ENCODE measurements around the gene GNG12. TPM values are rescaled to one million over a fixed set of nuclear protein-coding genes. Genes with fewer than 3 reads are reported as not detected.

GNG12 gene
- total RNA-seq, 2 donors from 2014 or later: 0.32 to 0.34 TPM

DNA sequence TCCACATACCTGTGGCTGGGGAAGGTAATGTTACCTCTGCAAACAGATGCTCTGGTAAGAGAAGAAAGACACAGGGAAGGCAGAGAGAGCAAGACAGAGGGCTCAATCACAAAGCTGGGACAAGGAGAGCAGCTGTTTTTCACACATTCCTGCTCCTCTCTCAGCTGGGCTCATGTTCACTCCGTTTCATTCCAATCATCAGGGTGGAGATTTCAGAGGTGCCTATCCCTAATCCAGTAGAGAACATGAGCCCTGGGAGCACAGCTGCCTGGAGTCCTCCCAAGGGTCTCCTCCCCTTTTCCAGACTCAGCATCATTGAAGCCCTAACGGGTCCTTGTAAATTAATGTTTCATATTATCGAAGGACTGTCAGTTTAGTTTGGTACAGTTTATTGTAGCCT is 128.9 kb downstream of the GNG12 start:
- DNase-seq: no peak
- H3K4me1 Mint-ChIP-seq (ENCODE audit: low read depth): peaks cover 15% of the 10 kb centered on the region
- H3K4me3 Mint-ChIP-seq: no peak overlapping the region
- H3K9me3 Mint-ChIP-seq: no peaks in the 10 kb centered on the region
- no peak overlapping the region for H3K27ac Mint-ChIP-seq
- no peaks in the 10 kb centered on the region for H3K36me3 Mint-ChIP-seq (ENCODE audit: insufficient read depth in 2 of 2)
- no peaks in the 10 kb centered on the region for H3K27me3 Mint-ChIP-seq (ENCODE audit: low read depth)
- no peak for ATAC-seq (replicated peaks in 1 of 2)

DNA sequence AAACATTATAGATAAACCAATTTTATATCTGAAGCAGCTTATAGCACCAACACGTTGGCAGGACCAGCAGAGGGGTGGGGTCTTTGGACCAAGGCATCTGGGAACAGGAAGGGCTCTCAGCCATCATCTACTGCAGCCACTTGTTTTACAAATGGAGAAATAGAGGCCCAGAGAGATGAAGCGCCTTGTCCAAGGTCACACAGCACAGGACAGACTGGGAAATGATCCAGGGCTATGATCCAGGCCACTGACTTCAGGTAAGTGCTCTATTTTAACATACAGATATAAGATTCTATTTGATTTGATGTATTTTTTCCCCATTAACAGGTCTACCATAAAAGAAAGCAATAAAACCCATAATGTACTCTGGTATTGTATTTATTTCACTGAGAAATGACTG is 131.4 kb downstream of the GNG12 start:
- Mint-ChIP-seq H3K36me3 (ENCODE audit: insufficient read depth in 2 of 2) (no peaks in the 10 kb centered on the region), H3K9me3 (no peaks in the 10 kb centered on the region), H3K27me3 (ENCODE audit: low read depth) (no peaks in the 10 kb centered on the region), H3K4me1 (ENCODE audit: low read depth) (peaks cover 15% of the 10 kb centered on the region), H3K27ac (no peak overlapping the region), H3K4me3 (no peak overlapping the region)
- DNase-seq (no peak), ATAC-seq (replicated peaks in 1 of 2) (no peak)

DNA sequence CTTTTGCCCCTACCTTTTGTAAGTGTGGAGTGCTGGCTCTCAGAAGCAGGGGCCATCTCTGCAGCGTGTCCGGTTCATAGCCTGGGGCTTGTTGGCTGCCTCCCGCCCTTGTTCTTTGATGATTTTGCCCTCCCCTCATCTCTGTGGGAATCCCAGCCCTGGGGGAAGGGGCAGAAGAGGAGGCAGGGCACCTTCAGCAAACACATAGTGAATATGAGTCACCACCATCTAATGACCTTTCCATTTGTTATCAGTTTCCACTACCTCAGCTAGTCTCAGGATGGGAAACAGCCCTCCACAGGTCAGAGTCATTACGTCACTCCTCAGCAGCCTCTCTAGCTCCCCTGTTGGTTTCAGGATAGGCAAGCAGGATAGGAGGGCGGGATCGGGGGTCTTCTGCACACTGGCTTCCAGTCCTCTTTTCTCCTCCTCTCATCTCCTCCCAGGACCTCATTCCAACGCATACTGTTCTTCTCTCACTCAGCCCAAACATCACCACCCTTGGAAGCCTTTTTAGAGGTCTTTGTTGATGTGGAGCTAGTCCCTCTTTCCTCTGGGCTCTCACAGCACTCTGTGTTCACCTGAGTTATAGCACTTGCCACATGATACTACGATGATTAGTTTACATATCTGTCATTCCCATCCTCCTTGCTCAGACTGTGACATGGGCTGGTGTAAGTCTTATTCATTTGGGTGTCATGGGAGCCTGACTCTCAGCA is 132.4 kb downstream of the GNG12 start:
- DNase-seq (peak in 1 of 2 donors; percentile 20), ATAC-seq (replicated peaks in 1 of 2) (peak; percentile 77 to 87)
- H3K27ac Mint-ChIP-seq: no peak overlapping the region

DNA sequence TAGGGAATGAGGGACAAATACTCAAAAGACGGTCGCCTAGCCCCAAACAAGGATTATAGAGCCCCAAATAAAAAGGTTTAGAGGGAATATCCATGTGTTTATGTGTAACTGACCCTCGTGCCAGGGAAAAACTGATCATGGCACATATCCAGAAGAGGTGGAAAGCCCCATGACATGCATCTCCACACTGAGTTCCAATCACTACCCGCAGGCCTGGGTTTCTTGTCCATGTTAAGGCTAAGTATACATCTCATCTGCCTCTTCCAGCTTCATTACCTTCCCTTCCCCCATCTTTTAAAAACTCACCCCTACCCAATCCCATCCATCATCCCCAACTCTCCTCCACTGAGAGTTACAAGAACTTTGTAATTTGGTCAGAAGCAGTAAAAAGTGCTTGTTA is 133.0 kb downstream of the GNG12 start:
- no peaks in the 10 kb centered on the region for H3K36me3 Mint-ChIP-seq (ENCODE audit: insufficient read depth in 2 of 2)
- ATAC-seq (replicated peaks in 1 of 2) (no peak), DNase-seq (no peak)
- no peak overlapping the region for H3K4me3 Mint-ChIP-seq
- H3K9me3 Mint-ChIP-seq: no peaks in the 10 kb centered on the region
- no peak overlapping the region for H3K27ac Mint-ChIP-seq
- H3K4me1 Mint-ChIP-seq (ENCODE audit: low read depth): peaks cover 15% of the 10 kb centered on the region
- no peaks in the 10 kb centered on the region for H3K27me3 Mint-ChIP-seq (ENCODE audit: low read depth)

More for the DNA sequence above, 132.4 kb downstream of the GNG12 start:
- no peaks in the 10 kb centered on the region for H3K27me3 Mint-ChIP-seq (ENCODE audit: low read depth)
- no peaks in the 10 kb centered on the region for H3K36me3 Mint-ChIP-seq (ENCODE audit: insufficient read depth in 2 of 2)
- no peaks in the 10 kb centered on the region for H3K9me3 Mint-ChIP-seq
- no peak overlapping the region for H3K4me3 Mint-ChIP-seq
- peaks cover 15% of the 10 kb centered on the region for H3K4me1 Mint-ChIP-seq (ENCODE audit: low read depth)

DNA sequence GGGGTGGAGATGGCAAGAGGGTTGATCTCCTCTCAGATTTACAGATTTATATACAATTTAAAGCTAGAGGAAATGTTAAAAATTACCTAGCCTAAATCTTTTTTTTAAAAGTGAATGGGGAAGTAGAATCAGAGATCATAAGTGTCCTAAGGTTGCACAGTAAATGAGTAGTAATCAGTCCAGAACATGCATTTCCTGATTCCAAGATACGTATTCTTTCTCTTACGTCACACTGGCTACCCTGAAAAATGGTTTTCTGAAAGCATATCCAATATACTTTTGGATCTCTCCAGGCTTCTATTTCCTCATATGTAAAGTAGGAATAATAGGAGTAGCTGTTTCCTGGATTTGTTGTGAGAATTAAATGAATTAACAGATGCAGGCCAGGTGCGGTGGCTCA is 136.6 kb downstream of the GNG12 start:
- no peaks in the 10 kb centered on the region for H3K27me3 Mint-ChIP-seq (ENCODE audit: low read depth)
- no peak for DNase-seq
- H3K4me3 Mint-ChIP-seq: no peak overlapping the region
- no peak for ATAC-seq (replicated peaks in 1 of 2)
- H3K36me3 Mint-ChIP-seq (ENCODE audit: insufficient read depth in 2 of 2): no peaks in the 10 kb centered on the region
- peak overlapping the region; percentile 58 for H3K27ac Mint-ChIP-seq
- no peaks in the 10 kb centered on the region for H3K9me3 Mint-ChIP-seq
- peaks cover 15% of the 10 kb centered on the region for H3K4me1 Mint-ChIP-seq (ENCODE audit: low read depth)

DNA sequence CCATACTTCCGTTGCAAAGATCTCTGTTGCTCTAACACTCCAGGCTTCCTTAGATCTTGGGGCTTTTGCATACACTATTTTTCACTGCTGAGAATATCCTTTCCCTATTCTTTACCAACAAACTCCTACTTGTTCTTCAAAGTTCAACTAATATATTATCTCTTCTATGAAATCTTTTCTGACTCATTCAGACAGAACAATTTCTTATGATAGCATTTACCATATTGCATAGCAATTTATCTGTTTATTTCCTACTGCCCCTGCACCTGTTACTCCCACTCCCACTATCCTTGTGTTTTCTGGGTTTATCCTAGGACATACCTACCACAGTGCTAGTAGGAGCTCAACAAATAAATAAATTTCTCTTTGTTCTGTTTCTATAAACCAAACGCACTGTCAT is 137.3 kb downstream of the GNG12 start:
- Mint-ChIP-seq H3K27me3 (ENCODE audit: low read depth) (no peaks in the 10 kb centered on the region), H3K9me3 (no peaks in the 10 kb centered on the region), H3K4me3 (no peak overlapping the region), H3K36me3 (ENCODE audit: insufficient read depth in 2 of 2) (no peaks in the 10 kb centered on the region), H3K4me1 (ENCODE audit: low read depth) (peaks cover 9% of the 10 kb centered on the region), H3K27ac (peak overlapping the region; percentile 20)
- no peak for ATAC-seq (replicated peaks in 1 of 2)
- no peak for DNase-seq

DNA sequence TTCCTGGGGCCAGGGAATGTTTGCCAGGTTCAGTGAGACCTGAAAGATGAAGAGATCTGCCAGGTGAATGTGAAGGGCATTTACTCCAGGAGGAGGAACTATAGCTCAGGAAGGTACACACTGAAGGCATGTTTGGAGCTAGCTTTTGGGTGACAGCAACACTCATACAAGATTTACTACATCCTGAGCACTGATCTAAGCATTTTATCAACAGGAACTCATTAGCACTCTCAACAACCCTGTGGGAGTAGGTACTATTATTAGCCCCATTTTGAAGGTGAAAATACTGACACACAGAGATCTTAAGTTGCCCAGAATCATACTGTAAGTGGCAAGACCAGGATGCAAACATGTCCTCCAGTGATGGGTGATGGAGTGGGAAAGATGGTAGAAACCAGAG is 141.6 kb downstream of the GNG12 start:
- Mint-ChIP-seq H3K4me1 (ENCODE audit: low read depth) (peaks cover 15% of the 10 kb centered on the region), H3K4me3 (no peak overlapping the region), H3K36me3 (ENCODE audit: insufficient read depth in 2 of 2) (peaks cover 10 to 13% of the 10 kb centered on the region in 2 donors), H3K27ac (no peak overlapping the region), H3K27me3 (ENCODE audit: low read depth) (no peaks in the 10 kb centered on the region), H3K9me3 (no peaks in the 10 kb centered on the region)
- no peak for DNase-seq
- peak in 1 of 2 donors; percentile 6 for ATAC-seq (replicated peaks in 1 of 2)

DNA sequence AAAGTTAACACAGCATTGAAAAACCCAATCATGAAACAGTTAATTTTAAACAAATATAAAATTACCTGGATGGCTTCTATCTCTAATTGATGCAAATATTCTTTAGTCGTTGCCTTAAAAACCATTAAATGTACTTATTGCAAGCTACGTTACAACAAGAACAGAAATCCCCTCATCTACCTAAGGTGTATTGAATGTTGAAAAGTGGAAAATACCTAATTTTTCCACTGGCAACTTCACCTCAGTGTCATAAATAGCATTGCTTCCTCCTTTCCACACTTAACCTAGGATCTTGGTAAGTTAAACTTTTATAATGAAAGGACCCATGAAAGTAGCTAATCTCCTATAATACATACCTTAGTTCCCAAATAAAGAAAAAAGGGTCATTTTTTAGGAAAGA is 142.9 kb downstream of the GNG12 start:
- H3K27me3 Mint-ChIP-seq (ENCODE audit: low read depth): no peaks in the 10 kb centered on the region
- ATAC-seq (replicated peaks in 1 of 2) (no peak), DNase-seq (no peak)
- no peak overlapping the region for H3K4me3 Mint-ChIP-seq
- H3K9me3 Mint-ChIP-seq: no peaks in the 10 kb centered on the region
- H3K27ac Mint-ChIP-seq: no peak overlapping the region
- H3K36me3 Mint-ChIP-seq (ENCODE audit: insufficient read depth in 2 of 2): peaks cover 14 to 17% of the 10 kb centered on the region in 2 donors
- peaks cover 19% of the 10 kb centered on the region for H3K4me1 Mint-ChIP-seq (ENCODE audit: low read depth)

DNA sequence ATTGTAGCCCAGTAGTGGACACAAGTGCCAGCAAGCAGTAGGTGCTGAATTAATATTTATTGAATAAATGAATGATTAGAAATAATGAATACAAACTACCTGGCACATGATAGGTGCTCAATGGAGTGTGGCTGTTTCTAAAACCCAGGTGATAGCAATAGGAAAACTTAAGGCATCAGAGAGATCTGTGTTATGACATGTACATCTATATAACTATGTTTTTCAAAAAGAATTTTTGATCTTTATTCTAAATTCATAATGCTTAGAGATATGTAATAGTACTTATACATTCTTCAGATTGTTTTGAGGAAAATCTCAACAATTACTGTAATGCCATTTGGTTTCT is 143.3 kb downstream of the GNG12 start:
- H3K27ac Mint-ChIP-seq: no peak overlapping the region
- H3K9me3 Mint-ChIP-seq: no peaks in the 10 kb centered on the region
- H3K4me1 Mint-ChIP-seq (ENCODE audit: low read depth): peaks cover 19% of the 10 kb centered on the region
- H3K36me3 Mint-ChIP-seq (ENCODE audit: insufficient read depth in 2 of 2): peaks cover 15 to 18% of the 10 kb centered on the region in 2 donors
- H3K27me3 Mint-ChIP-seq (ENCODE audit: low read depth): no peaks in the 10 kb centered on the region
- DNase-seq (no peak), ATAC-seq (replicated peaks in 1 of 2) (no peak)
- no peak overlapping the region for H3K4me3 Mint-ChIP-seq

DNA sequence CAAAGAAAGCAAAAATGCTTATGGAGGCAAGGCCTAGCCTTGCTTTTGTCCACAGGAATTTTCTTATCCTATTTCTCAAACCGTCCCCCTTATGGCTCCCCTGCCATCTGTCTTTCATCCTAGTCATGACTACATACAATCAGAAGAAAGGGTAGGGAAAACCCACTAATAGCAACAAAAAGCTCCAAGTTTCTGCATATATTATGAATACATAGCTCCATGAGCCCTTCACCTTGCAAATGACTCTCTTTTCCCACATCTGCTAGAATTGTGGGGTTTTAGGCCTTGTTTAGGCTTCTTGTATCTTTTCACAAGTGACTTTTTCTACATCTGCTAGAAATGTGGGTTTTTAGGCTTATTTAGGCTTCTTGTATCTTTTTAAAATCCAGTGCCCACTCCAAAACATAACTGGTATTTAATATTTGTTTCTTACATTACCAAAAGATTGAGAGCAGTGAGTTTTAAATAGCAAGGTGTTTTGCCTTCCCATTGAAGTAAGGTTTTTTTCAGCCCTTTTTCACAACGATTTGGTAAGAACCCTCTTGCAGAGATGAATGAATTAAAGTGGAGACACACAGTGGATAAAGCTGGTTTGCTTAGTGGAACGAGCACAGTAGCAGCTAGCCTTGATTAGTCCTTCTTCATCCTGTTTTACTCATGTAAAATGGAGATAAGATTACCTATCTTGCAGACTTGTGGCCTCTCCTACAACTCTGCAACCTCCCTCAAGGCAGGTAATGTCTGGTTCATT is 143.8 kb downstream of the GNG12 start:
- Mint-ChIP-seq H3K9me3 (no peaks in the 10 kb centered on the region), H3K4me1 (ENCODE audit: low read depth) (peaks cover 23% of the 10 kb centered on the region), H3K27ac (no peak overlapping the region), H3K36me3 (ENCODE audit: insufficient read depth in 2 of 2) (peaks cover 16 to 18% of the 10 kb centered on the region in 2 donors), H3K27me3 (ENCODE audit: low read depth) (no peaks in the 10 kb centered on the region), H3K4me3 (no peak overlapping the region)
- ATAC-seq (replicated peaks in 1 of 2): no peak
- no peak for DNase-seq

DNA sequence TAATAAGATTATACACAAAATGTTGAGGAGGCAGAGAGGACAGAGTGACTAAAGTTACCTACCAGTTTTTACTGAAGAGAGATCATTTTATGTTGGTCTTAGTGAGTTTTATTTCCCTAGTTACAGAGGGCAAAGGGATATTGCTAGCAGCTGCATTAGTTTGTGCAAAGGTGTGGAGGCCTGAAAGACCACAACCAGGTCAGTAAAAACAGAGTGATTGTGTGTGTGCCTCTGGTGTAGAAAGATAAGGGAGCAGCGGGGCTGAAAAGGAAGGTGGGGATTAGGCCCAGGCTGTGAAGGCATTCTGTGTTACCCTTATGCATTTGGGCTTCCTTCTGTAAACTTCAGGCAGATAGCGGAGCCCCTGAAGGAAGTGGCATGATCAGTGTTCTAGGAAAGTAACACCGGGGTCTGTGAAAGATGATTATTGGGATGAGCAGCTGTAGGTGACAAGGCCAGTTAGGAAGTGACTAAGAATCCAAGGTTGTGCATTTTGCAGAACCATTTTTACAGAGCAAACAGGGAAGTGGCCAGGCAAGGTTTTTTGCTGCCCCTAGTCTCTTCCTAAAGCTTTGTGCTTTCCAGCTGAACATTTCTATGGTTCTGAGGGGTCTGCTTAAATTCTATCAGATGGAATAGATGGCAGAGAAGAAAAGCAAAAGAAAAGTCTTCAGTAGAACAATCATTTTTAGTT is 144.6 kb downstream of the GNG12 start:
- Mint-ChIP-seq H3K4me1 (ENCODE audit: low read depth) (peaks cover 31% of the 10 kb centered on the region), H3K9me3 (no peaks in the 10 kb centered on the region), H3K36me3 (ENCODE audit: insufficient read depth in 2 of 2) (peaks cover 16 to 18% of the 10 kb centered on the region in 2 donors), H3K4me3 (no peak overlapping the region), H3K27me3 (ENCODE audit: low read depth) (no peaks in the 10 kb centered on the region), H3K27ac (peak overlapping the region; percentile 51)
- DNase-seq (no peak), ATAC-seq (replicated peaks in 1 of 2) (no peak)

DNA sequence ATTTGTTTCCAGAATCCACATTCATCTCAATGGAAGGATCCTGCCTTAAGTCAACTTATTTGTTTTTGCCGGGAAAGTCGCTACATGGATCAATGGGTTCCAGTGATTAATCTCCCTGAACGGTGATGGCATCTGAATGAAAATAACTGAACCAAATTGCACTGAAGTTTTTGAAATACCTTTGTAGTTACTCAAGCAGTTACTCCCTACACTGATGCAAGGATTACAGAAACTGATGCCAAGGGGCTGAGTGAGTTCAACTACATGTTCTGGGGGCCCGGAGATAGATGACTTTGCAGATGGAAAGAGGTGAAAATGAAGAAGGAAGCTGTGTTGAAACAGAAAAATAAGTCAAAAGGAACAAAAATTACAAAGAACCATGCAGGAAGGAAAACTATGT is 145.6 kb downstream of the GNG12 start:
- Mint-ChIP-seq H3K27ac (no peak overlapping the region), H3K9me3 (no peaks in the 10 kb centered on the region), H3K4me3 (peak overlapping the region; percentile 2 to 4), H3K27me3 (ENCODE audit: low read depth) (no peaks in the 10 kb centered on the region), H3K4me1 (ENCODE audit: low read depth) (peaks cover 41% of the 10 kb centered on the region), H3K36me3 (ENCODE audit: insufficient read depth in 2 of 2) (peaks cover 16 to 18% of the 10 kb centered on the region in 2 donors)
- DNase-seq (no peak), ATAC-seq (replicated peaks in 1 of 2) (no peak)

DNA sequence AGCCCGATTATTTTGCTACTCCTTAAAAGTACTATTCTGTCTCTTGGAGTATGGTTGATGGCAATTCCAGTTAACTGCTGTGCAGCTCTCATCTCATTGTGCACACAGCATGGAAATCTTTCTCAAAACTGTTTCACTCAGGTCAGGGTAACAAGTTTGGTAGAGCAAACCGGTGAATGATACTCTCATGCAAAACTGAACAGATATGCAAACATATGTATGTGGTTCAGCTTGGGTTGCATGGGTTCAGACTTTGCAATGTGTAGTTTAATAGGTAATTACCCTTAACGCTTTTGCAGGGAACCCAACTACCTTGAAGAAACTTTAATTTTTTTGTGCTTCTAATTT is 146.1 kb downstream of the GNG12 start:
- H3K9me3 Mint-ChIP-seq: no peaks in the 10 kb centered on the region
- H3K27me3 Mint-ChIP-seq (ENCODE audit: low read depth): no peaks in the 10 kb centered on the region
- peak overlapping the region; percentile 75 to 95 for H3K4me3 Mint-ChIP-seq
- ATAC-seq (replicated peaks in 1 of 2): no peak
- H3K27ac Mint-ChIP-seq: peak overlapping the region; percentile 86
- H3K36me3 Mint-ChIP-seq (ENCODE audit: insufficient read depth in 2 of 2): peaks cover 16 to 18% of the 10 kb centered on the region in 2 donors
- peaks cover 44% of the 10 kb centered on the region for H3K4me1 Mint-ChIP-seq (ENCODE audit: low read depth)
- DNase-seq: no peak
